ENCODE measurements around the gene SLC5A11. TPM values are rescaled to one million over a fixed set of nuclear protein-coding genes. Genes with fewer than 3 reads are reported as not detected.
A peak's percentile ranks its signal among the peaks of the same experiment; 100 is the strongest.

Gene SLC5A11
- total and polyA plus RNA-seq, 2 donors (not counting 1 experiment from before 2014, with no cell fraction given): under 0.01 TPM; not detected in 1

DNA sequence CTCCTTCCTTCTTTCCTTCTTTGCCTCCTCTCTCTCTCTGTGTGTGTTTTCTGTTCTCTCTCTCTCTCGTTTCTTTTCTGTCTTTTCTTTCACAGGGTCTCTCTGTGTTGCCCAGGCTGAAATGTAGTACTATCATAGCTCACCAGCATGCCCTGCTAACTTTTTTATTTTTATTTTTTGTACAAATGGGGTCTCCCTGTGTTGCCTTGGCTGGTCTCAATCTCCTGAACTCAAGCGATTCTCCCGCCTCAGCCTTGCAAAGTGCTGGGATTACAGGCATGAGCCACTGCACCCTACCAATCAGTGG, 1.5 kb downstream of the SLC5A11 start:
- no peaks in the 10 kb centered on the region for H3K79me2 ChIP-seq (ENCODE audit: control insufficient read depth, insufficient read depth, low read length)
- no peaks in the 10 kb centered on the region for H4K20me1 ChIP-seq (ENCODE audit: control insufficient read depth, extremely low read depth, insufficient read depth, low read length)
- no peaks in the 10 kb centered on the region for H3K9me3 ChIP-seq (ENCODE audit: control insufficient read depth, insufficient read depth, low read depth, low read length)
- no peak overlapping the region for H3K9ac ChIP-seq (ENCODE audit: insufficient read depth, low read length)
- no peaks in the 10 kb centered on the region for H3K27me3 ChIP-seq (ENCODE audit: control insufficient read depth, insufficient read depth, low read length)
- H2AFZ ChIP-seq (ENCODE audit: low read length): no peak overlapping the region
- no peaks in the 10 kb centered on the region for H3K36me3 ChIP-seq (ENCODE audit: control insufficient read depth, insufficient read depth, low read length)
- TF ChIP-seq EZH2 (IDR thresholded peaks at IDR 0.05; ENCODE audit: low read length, missing control alignments): no peak
- TF ChIP-seq, protein P1, sequence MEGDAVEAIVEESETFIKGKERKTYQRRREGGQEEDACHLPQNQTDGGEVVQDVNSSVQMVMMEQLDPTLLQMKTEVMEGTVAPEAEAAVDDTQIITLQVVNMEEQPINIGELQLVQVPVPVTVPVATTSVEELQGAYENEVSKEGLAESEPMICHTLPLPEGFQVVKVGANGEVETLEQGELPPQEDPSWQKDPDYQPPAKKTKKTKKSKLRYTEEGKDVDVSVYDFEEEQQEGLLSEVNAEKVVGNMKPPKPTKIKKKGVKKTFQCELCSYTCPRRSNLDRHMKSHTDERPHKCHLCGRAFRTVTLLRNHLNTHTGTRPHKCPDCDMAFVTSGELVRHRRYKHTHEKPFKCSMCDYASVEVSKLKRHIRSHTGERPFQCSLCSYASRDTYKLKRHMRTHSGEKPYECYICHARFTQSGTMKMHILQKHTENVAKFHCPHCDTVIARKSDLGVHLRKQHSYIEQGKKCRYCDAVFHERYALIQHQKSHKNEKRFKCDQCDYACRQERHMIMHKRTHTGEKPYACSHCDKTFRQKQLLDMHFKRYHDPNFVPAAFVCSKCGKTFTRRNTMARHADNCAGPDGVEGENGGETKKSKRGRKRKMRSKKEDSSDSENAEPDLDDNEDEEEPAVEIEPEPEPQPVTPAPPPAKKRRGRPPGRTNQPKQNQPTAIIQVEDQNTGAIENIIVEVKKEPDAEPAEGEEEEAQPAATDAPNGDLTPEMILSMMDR (conservative IDR thresholded peaks at IDR 0.05 in 1 of 2, IDR thresholded peaks at IDR 0.05 in 1 of 2; ENCODE audit: low read depth in 1 of 2, low read length in 2 of 2): no peak
- no peak overlapping the region for H3K4me3 ChIP-seq (replicated peaks in 1 of 4; ENCODE audit: control extremely low read depth in 1 of 4, insufficient read depth in 1 of 4, low read depth in 3 of 4, low read length in 4 of 4)
- peaks cover 2% of the 10 kb centered on the region for H3K4me1 ChIP-seq (ENCODE audit: control insufficient read depth, extremely low read depth, insufficient read depth, low read length)
- DNase-seq (ENCODE audit: low read depth in 2 of 2): no peak
- H3K27ac ChIP-seq (ENCODE audit: insufficient read depth, low read length): no peak overlapping the region
- no peak overlapping the region for H3K4me2 ChIP-seq (ENCODE audit: extremely low read depth, insufficient read depth, low read length)

DNA sequence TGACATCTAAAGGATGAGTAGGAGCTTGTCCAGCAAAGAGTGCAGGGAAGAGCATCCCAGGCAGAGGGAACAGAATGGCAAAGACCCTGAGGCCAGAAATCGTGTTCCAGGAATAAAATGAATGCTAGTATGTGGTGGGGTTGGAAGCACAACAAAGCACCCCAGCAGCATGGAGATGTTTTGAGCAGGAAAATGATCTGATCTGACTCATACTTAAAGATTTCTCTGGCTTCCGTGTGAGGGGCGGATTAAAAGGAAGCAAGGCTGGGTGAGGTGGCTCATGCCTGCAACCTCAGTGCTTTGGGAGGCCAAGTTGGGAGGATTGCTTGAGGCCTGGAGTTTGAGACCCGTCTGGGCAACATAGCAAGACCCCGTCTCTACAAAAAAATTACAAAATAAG, 2.3 kb downstream of the SLC5A11 start:
- Histone ChIP-seq H3K79me2 (ENCODE audit: control insufficient read depth, insufficient read depth, low read length) (no peaks in the 10 kb centered on the region), H3K9ac (ENCODE audit: insufficient read depth, low read length) (no peak overlapping the region), H3K4me2 (ENCODE audit: extremely low read depth, insufficient read depth, low read length) (no peak overlapping the region), H3K4me3 (replicated peaks in 1 of 4; ENCODE audit: control extremely low read depth in 1 of 4, insufficient read depth in 1 of 4, low read depth in 3 of 4, low read length in 4 of 4) (no peak overlapping the region), H3K36me3 (ENCODE audit: control insufficient read depth, insufficient read depth, low read length) (no peaks in the 10 kb centered on the region), H3K4me1 (ENCODE audit: control insufficient read depth, extremely low read depth, insufficient read depth, low read length) (peaks cover 4% of the 10 kb centered on the region), H3K9me3 (ENCODE audit: control insufficient read depth, insufficient read depth, low read depth, low read length) (no peaks in the 10 kb centered on the region), H3K27me3 (ENCODE audit: control insufficient read depth, insufficient read depth, low read length) (no peaks in the 10 kb centered on the region), H2AFZ (ENCODE audit: low read length) (no peak overlapping the region), H4K20me1 (ENCODE audit: control insufficient read depth, extremely low read depth, insufficient read depth, low read length) (no peaks in the 10 kb centered on the region), H3K27ac (ENCODE audit: insufficient read depth, low read length) (no peak overlapping the region)
- no peak for TF ChIP-seq EZH2 (IDR thresholded peaks at IDR 0.05; ENCODE audit: low read length, missing control alignments)
- TF ChIP-seq, protein P1 (conservative IDR thresholded peaks at IDR 0.05 in 1 of 2, IDR thresholded peaks at IDR 0.05 in 1 of 2; ENCODE audit: low read depth in 1 of 2, low read length in 2 of 2): no peak
- peak; percentile 41 to 78 for DNase-seq (ENCODE audit: low read depth in 2 of 2)

GRCh38 chr16:24849641-24850040, 3.9 kb downstream of the SLC5A11 start:
- no peaks in the 10 kb centered on the region for H3K79me2 ChIP-seq (ENCODE audit: control insufficient read depth, insufficient read depth, low read length)
- no peak for TF ChIP-seq EZH2 (IDR thresholded peaks at IDR 0.05; ENCODE audit: low read length, missing control alignments)
- TF ChIP-seq, protein P1 (conservative IDR thresholded peaks at IDR 0.05 in 1 of 2, IDR thresholded peaks at IDR 0.05 in 1 of 2; ENCODE audit: low read depth in 1 of 2, low read length in 2 of 2): no peak
- no peak overlapping the region for H3K27ac ChIP-seq (ENCODE audit: insufficient read depth, low read length)
- no peak overlapping the region for H3K4me2 ChIP-seq (ENCODE audit: extremely low read depth, insufficient read depth, low read length)
- no peak for DNase-seq (ENCODE audit: low read depth in 2 of 2)
- peaks cover 10% of the 10 kb centered on the region for H3K4me1 ChIP-seq (ENCODE audit: control insufficient read depth, extremely low read depth, insufficient read depth, low read length)
- H3K9ac ChIP-seq (ENCODE audit: insufficient read depth, low read length): no peak overlapping the region
- H2AFZ ChIP-seq (ENCODE audit: low read length): no peak overlapping the region
- H3K36me3 ChIP-seq (ENCODE audit: control insufficient read depth, insufficient read depth, low read length): no peaks in the 10 kb centered on the region
- H3K9me3 ChIP-seq (ENCODE audit: control insufficient read depth, insufficient read depth, low read depth, low read length): no peaks in the 10 kb centered on the region
- no peaks in the 10 kb centered on the region for H3K27me3 ChIP-seq (ENCODE audit: control insufficient read depth, insufficient read depth, low read length)
- H3K4me3 ChIP-seq (replicated peaks in 1 of 4; ENCODE audit: control extremely low read depth in 1 of 4, insufficient read depth in 1 of 4, low read depth in 3 of 4, low read length in 4 of 4): no peak overlapping the region
- H4K20me1 ChIP-seq (ENCODE audit: control insufficient read depth, extremely low read depth, insufficient read depth, low read length): no peaks in the 10 kb centered on the region

All from fibroblast of lung (primary cell).